Activated naive CD4-positive, alpha-beta T cell treated with Interleukin-2 at 50 U/mL for 16 hours (primary cell): ENCODE data around the gene SEMA4A.
A peak's percentile ranks its signal among the peaks of the same experiment; 100 is the strongest.
"Not testable (repeated sequence)": the region's sequence is repeated elsewhere in the genome, so short reads cannot be mapped to it uniquely, and the experiment has no call there.

Experiments
- DNase-seq: peaks from one replicate; pipeline ENCODE4 v3.0.0-alpha.2; 2020

SEMA4A gene

GRCh38 chr1:156198831-156199349 lies 45.5 kb downstream of the SEMA4A start:
- DNase-seq, result no peak

GRCh38 chr1:156200044-156200443 lies 46.7 kb downstream of the SEMA4A start:
- DNase-seq, result no peak

GRCh38 chr1:156203331-156203730 lies 49.9 kb downstream of the SEMA4A start:
- no peak for DNase-seq

GRCh38 chr1:156204686-156205085 lies 51.3 kb downstream of the SEMA4A start:
- no peak for DNase-seq

- DNase-seq, result no peak
Measured at GRCh38 chr1:156211243-156211642, 57.9 kb downstream of the SEMA4A start.

- no peak for DNase-seq
Measured at GRCh38 chr1:156212130-156212529, 58.7 kb downstream of the SEMA4A start.

- peak; percentile 96 for DNase-seq
Measured at GRCh38 chr1:156212833-156213643, 59.7 kb downstream of the SEMA4A start, which contains the start of gene PMF1. Gene PMF1 (plus strand): TSS chr1:156213007. CDS start chr1:156213016, 9 bp downstream.

- no peak for DNase-seq
Measured at GRCh38 chr1:156213644-156213966, 60.2 kb downstream of the SEMA4A start.

GRCh38 chr1:156214024-156214748 lies 60.8 kb downstream of the SEMA4A start:
- peak; percentile 41 for DNase-seq

- DNase-seq, result not testable (repeated sequence)
Measured at GRCh38 chr1:156216361-156217086, 63.1 kb downstream of the SEMA4A start.

- DNase-seq, result peak; percentile 34
Measured at GRCh38 chr1:156217871-156218270, 64.5 kb downstream of the SEMA4A start.

GRCh38 chr1:156220226-156220625 lies 66.8 kb downstream of the SEMA4A start:
- DNase-seq, result no peak

- no peak for DNase-seq
Measured at GRCh38 chr1:156221986-156222692, 68.8 kb downstream of the SEMA4A start.

GRCh38 chr1:156225677-156226014 lies 72.3 kb downstream of the SEMA4A start:
- DNase-seq, result no peak

GRCh38 chr1:156226116-156226538 lies 72.7 kb downstream of the SEMA4A start:
- no peak for DNase-seq

- no peak for DNase-seq
Measured at GRCh38 chr1:156226782-156227181, 73.4 kb downstream of the SEMA4A start.
